HG02588 (cell line): ENCODE results near the gene UBL4A.

Experiments
- ATAC-seq: cut with Tn5 transposase; IDR thresholded peaks from one replicate; pipeline ENCODE4 v1.9.1; 2021; ENCODE audit warnings: mild to moderate bottlenecking, moderate library complexity; ENCODE audit not compliant: unreplicated experiment

The UBL4A gene

GRCh38 chrX:154486396-154487207 is at the start of gene UBL4A:
UBL4A (minus strand) TSS chrX:154486615; CDS start chrX:154486584, 31 bp downstream.
- ATAC-seq = peak; percentile 35

GRCh38 chrX:154535892-154536291 is 49.5 kb upstream of the UBL4A start:
- ATAC-seq = no peak

- peak; percentile 76 for ATAC-seq
These were observed 48.3 kb upstream of the UBL4A start for GRCh38 chrX:154534526-154535322.

- ATAC-seq = no peak
These were observed 46.3 kb upstream of the UBL4A start for GRCh38 chrX:154532690-154533089.

- ATAC-seq = no peak
These were observed 45.2 kb upstream of the UBL4A start for GRCh38 chrX:154531626-154532025.

GRCh38 chrX:154530286-154530685 is 43.9 kb upstream of the UBL4A start:
- ATAC-seq = no peak

GRCh38 chrX:154529206-154529612 is 42.8 kb upstream of the UBL4A start:
- ATAC-seq = no peak

GRCh38 chrX:154526901-154527675 is 40.7 kb upstream of the UBL4A start:
- ATAC-seq = no peak

- ATAC-seq = no peak
These were observed 39.4 kb upstream of the UBL4A start for GRCh38 chrX:154525606-154526490.

- ATAC-seq = no peak
These were observed 33.0 kb upstream of the UBL4A start for GRCh38 chrX:154519389-154519788.

- ATAC-seq = no peak
These were observed 30.8 kb upstream of the UBL4A start for GRCh38 chrX:154517101-154517781.

GRCh38 chrX:154516656-154517100 is 30.3 kb upstream of the UBL4A start:
- ATAC-seq = no peak

GRCh38 chrX:154515966-154516655 is 29.7 kb upstream of the UBL4A start, which contains the start of gene FAM3A:
FAM3A (minus strand) TSS chrX:154516232; CDS start chrX:154515772, 460 bp downstream.
- ATAC-seq = peak; percentile 83

GRCh38 chrX:154515090-154515965 is 28.9 kb upstream of the UBL4A start:
- ATAC-seq = no peak

- no peak for ATAC-seq
These were observed 27.3 kb upstream of the UBL4A start for GRCh38 chrX:154513716-154514115.

GRCh38 chrX:154512879-154513553 is 26.6 kb upstream of the UBL4A start:
- ATAC-seq = no peak

- ATAC-seq = no peak
These were observed 25.3 kb upstream of the UBL4A start for GRCh38 chrX:154511761-154512160.
